BE2C (cell line): ENCODE results near the gene CABLES2.

Experiments used
- DNase-seq: peaks from one replicate; pipeline ENCODE4 v3.0.0-alpha.2; 2020
- H3K27me3 ChIP-seq: fragments of 250-450 bp; sonication (Bioruptor Pico); 2 replicates; pipeline ENCODE4 v1.5.1; 2020; ENCODE audit warnings: mild to moderate bottlenecking
- H3K36me3 ChIP-seq: fragments of 250-450 bp; sonication (Bioruptor Pico); 2 replicates; pipeline ENCODE4 v1.5.1; 2020; ENCODE audit warnings: mild to moderate bottlenecking
- H3K4me1 ChIP-seq: fragments of 250-450 bp; sonication (Bioruptor Pico); 2 replicates; pipeline ENCODE4 v1.5.1; 2020
- H3K4me3 ChIP-seq: 2 replicates; pipeline ENCODE4 v1.5.1; 2011; ENCODE audit warnings: low read depth, low read length
- H3K9me3 ChIP-seq: fragments of 250-450 bp; sonication (Bioruptor Pico); 2 replicates; pipeline ENCODE4 v1.5.1; 2020
- CTCF ChIP-seq: IDR thresholded peaks from 2 replicates; pipeline ENCODE4 v1.5.1; 2012; ENCODE audit warnings: mild to moderate bottlenecking, low read depth, low read length

Gene CABLES2

GRCh38 chr20:62411479-62412193 lies 4.6 kb upstream of the CABLES2 start:
- Histone ChIP-seq H3K4me1 (peaks cover 9% of the 10 kb centered on the region), H3K27me3 (no peaks in the 10 kb centered on the region), H3K36me3 (no peaks in the 10 kb centered on the region), H3K9me3 (no peaks in the 10 kb centered on the region), H3K4me3 (no peak overlapping the region)
- no peak for DNase-seq
- TF ChIP-seq CTCF, result no peak

DNA sequence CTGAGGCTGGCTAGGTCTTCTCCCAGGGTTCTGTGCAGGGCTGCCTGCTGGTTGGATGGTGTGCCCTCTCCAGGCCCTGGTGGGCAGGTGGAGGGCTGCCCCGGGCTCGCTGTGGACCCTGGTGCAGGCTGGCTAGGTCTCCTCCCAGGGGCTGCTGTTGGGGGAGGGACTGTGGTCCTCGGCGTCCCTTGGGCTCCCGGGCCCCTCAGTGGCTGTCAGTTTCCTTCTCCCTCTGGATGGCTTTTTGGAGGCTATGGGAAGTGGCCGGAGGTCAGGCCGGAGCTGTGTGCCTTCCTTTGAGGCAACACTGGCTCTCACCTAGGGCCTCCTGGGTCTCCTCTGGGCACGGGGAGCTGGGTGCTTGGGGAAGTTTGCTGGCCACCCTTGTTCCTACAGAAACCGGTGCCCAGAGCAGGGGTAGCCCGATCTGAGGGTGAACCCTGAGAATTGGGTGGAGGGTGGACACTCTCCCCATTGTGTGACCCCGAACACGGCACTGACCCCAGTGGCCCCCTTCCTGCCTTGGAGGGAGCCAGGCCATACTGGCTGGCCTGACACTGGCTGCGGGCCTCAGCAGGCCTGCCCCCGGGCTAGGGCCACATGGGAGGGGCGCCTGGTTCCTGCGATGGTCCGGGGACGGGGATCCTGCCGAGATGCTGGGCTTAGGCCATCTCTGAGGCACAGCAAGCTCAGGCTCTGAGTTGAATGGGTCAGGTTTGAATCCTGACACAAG lies 3.8 kb upstream of the CABLES2 start:
- TF ChIP-seq CTCF, result no peak
- Histone ChIP-seq H3K36me3 (no peaks in the 10 kb centered on the region), H3K9me3 (no peaks in the 10 kb centered on the region), H3K4me3 (no peak overlapping the region), H3K27me3 (no peaks in the 10 kb centered on the region), H3K4me1 (peaks cover 9% of the 10 kb centered on the region)
- DNase-seq, result no peak

- H3K9me3 ChIP-seq, result no peaks in the 10 kb centered on the region
- H3K4me3 ChIP-seq, result no peak overlapping the region
- H3K27me3 ChIP-seq, result no peaks in the 10 kb centered on the region
- TF ChIP-seq CTCF, result peak; percentile 73
- DNase-seq, result peak; percentile 83
- H3K4me1 ChIP-seq, result peaks cover 9% of the 10 kb centered on the region
- no peaks in the 10 kb centered on the region for H3K36me3 ChIP-seq
Measured at GRCh38 chr20:62409931-62410745, 3.1 kb upstream of the CABLES2 start.

GRCh38 chr20:62409086-62409853 lies 2.2 kb upstream of the CABLES2 start:
- Histone ChIP-seq H3K27me3 (no peaks in the 10 kb centered on the region), H3K9me3 (no peaks in the 10 kb centered on the region), H3K36me3 (no peaks in the 10 kb centered on the region), H3K4me1 (peaks cover 9% of the 10 kb centered on the region), H3K4me3 (no peak overlapping the region)
- no peak for DNase-seq
- no peak for TF ChIP-seq CTCF

DNA sequence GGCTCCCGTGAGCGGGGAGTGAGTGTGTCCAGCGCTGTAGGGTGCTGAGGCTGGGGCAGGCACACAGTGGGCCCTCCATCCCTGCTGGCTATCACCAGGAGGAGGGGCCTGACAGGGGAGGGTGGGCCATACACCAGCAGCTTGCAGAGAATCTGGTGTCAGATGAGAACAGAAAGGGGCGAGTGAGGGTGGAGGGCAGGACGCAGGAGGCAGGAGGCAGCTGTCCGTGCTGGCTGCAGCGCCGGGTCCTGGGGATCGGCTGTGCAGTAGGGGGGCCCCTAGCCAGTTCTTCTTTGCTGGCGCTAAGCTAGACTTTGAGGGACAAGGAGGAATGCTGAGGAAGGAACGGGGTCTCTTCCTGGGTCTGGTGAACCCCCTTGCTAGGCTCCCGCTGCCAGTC lies 1.6 kb upstream of the CABLES2 start:
- Histone ChIP-seq H3K27me3 (no peaks in the 10 kb centered on the region), H3K9me3 (no peaks in the 10 kb centered on the region), H3K4me3 (no peak overlapping the region), H3K36me3 (no peaks in the 10 kb centered on the region), H3K4me1 (peaks cover 9% of the 10 kb centered on the region)
- DNase-seq, result no peak
- no peak for TF ChIP-seq CTCF
